Measurements from ENCODE around the gene PPM1N. TPM values are rescaled to one million over a fixed set of nuclear protein-coding genes. Genes with fewer than 3 reads are reported as not detected.

The PPM1N gene
- total and polyA plus RNA-seq, 2 of the 13 experiments (the other 11 are each of a cell fraction or from before 2014, with no cell fraction given): 0.31 to 1.8 TPM

DNA sequence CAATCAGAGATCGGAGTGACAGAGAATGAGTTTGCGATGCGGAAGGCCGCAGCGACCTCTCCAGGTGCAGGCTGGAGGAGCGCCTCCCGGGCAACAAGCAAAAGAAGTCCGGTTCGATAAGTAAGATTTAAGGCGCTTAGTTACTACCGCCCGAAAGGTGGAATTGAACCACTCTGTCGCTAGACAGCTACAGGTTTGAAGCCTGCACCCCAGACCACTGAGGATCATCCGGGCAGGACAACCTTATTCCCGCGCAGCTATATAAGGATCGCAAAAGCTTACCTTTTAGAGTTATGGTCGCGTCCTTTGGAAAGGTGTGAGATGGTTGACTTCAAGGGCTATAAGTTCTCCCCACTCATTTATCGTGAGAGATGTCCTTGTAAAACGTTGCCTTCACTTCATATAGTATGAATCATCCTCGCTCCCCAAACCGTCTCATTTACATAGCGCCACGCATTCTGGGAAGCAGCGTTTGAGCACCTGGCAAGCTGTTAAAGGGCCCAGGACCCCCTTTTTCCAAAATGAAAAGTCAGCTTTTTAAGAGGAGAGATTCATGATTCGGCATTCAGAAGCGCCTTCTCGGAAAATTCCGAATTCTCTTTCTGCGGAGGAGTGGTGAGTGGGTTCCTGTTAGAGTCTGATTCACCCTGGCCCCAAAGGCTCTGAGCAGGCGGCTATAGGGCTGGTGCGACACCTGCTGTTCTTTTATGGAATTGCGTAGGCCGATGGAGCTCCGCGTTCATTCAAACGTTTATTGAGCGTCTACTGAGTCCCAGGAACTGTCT, 19.6 kb upstream of the PPM1N start (continued):
- TF ChIP-seq ZNF367 (CRISPR knock-in tag; IDR thresholded peaks at IDR 0.05; ENCODE audit: borderline replicate concordance): 0 out of 2 replicates have a peak, but pooled peaks have one; percentile 20
- no peak for TF ChIP-seq FOXJ3 (CRISPR knock-in tag; IDR thresholded peaks at IDR 0.05; ENCODE audit: borderline replicate concordance)
- TF ChIP-seq JARID2 (CRISPR knock-in tag; IDR thresholded peaks at IDR 0.05; ENCODE audit: insufficient replicate concordance): no peak
- TF ChIP-seq YEATS4 (CRISPR knock-in tag; IDR thresholded peaks at IDR 0.05; ENCODE audit: borderline replicate concordance): 0 out of 2 replicates have a peak, but pooled peaks have one; percentile 32
- TF ChIP-seq RFX3 (CRISPR knock-in tag; IDR thresholded peaks at IDR 0.05): no peak; the same call in 1 of the 2 replicates
- TF ChIP-seq, protein P1, sequence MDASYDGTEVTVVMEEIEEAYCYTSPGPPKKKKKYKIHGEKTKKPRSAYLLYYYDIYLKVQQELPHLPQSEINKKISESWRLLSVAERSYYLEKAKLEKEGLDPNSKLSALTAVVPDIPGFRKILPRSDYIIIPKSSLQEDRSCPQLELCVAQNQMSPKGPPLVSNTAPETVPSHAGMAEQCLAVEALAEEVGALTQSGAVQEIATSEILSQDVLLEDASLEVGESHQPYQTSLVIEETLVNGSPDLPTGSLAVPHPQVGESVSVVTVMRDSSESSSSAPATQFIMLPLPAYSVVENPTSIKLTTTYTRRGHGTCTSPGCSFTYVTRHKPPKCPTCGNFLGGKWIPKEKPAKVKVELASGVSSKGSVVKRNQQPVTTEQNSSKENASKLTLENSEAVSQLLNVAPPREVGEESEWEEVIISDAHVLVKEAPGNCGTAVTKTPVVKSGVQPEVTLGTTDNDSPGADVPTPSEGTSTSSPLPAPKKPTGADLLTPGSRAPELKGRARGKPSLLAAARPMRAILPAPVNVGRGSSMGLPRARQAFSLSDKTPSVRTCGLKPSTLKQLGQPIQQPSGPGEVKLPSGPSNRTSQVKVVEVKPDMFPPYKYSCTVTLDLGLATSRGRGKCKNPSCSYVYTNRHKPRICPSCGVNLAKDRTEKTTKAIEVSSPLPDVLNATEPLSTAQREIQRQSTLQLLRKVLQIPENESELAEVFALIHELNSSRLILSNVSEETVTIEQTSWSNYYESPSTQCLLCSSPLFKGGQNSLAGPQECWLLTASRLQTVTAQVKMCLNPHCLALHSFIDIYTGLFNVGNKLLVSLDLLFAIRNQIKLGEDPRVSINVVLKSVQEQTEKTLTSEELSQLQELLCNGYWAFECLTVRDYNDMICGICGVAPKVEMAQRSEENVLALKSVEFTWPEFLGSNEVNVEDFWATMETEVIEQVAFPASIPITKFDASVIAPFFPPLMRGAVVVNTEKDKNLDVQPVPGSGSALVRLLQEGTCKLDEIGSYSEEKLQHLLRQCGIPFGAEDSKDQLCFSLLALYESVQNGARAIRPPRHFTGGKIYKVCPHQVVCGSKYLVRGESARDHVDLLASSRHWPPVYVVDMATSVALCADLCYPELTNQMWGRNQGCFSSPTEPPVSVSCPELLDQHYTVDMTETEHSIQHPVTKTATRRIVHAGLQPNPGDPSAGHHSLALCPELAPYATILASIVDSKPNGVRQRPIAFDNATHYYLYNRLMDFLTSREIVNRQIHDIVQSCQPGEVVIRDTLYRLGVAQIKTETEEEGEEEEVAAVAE (CRISPR knock-in tag; IDR thresholded peaks at IDR 0.05; ENCODE audit: borderline replicate concordance): peak; percentile 16; the same call in 1 of the 2 replicates
- TF ChIP-seq, protein P2, sequence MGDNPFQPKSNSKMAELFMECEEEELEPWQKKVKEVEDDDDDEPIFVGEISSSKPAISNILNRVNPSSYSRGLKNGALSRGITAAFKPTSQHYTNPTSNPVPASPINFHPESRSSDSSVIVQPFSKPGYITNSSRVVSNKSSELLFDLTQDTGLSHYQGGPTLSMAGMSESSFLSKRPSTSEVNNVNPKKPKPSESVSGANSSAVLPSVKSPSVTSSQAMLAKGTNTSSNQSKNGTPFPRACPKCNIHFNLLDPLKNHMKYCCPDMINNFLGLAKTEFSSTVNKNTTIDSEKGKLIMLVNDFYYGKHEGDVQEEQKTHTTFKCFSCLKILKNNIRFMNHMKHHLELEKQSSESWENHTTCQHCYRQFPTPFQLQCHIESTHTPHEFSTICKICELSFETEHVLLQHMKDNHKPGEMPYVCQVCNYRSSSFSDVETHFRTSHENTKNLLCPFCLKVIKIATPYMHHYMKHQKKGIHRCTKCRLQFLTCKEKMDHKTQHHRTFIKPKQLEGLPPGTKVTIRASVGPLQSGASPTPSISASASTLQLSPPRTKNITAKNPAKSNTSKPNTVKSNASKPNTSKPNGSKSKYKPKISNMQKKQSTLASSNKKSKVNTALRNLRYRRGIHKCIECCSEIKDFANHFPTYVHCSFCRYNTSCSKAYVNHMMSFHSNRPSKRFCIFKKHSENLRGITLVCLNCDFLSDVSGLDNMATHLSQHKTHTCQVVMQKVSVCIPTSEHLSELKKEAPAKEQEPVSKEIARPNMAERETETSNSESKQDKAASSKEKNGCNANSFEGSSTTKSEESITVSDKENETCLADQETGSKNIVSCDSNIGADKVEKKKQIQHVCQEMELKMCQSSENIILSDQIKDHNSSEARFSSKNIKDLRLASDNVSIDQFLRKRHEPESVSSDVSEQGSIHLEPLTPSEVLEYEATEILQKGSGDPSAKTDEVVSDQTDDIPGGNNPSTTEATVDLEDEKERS (CRISPR knock-in tag; IDR thresholded peaks at IDR 0.05): 0 out of 2 replicates have a peak, but pooled peaks have one; percentile 46
- no peak for TF ChIP-seq ZNF207 (IDR thresholded peaks at IDR 0.05; ENCODE audit: borderline replicate concordance)
- peak; percentile 77; the same call in 1 of the 2 replicates for TF ChIP-seq ZNF224 (CRISPR knock-in tag; IDR thresholded peaks at IDR 0.05)
- TF ChIP-seq, protein P3, sequence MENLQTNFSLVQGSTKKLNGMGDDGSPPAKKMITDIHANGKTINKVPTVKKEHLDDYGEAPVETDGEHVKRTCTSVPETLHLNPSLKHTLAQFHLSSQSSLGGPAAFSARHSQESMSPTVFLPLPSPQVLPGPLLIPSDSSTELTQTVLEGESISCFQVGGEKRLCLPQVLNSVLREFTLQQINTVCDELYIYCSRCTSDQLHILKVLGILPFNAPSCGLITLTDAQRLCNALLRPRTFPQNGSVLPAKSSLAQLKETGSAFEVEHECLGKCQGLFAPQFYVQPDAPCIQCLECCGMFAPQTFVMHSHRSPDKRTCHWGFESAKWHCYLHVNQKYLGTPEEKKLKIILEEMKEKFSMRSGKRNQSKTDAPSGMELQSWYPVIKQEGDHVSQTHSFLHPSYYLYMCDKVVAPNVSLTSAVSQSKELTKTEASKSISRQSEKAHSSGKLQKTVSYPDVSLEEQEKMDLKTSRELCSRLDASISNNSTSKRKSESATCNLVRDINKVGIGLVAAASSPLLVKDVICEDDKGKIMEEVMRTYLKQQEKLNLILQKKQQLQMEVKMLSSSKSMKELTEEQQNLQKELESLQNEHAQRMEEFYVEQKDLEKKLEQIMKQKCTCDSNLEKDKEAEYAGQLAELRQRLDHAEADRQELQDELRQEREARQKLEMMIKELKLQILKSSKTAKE (CRISPR knock-in tag; IDR thresholded peaks at IDR 0.05; ENCODE audit: borderline replicate concordance): no peak
- TF ChIP-seq, protein P4, sequence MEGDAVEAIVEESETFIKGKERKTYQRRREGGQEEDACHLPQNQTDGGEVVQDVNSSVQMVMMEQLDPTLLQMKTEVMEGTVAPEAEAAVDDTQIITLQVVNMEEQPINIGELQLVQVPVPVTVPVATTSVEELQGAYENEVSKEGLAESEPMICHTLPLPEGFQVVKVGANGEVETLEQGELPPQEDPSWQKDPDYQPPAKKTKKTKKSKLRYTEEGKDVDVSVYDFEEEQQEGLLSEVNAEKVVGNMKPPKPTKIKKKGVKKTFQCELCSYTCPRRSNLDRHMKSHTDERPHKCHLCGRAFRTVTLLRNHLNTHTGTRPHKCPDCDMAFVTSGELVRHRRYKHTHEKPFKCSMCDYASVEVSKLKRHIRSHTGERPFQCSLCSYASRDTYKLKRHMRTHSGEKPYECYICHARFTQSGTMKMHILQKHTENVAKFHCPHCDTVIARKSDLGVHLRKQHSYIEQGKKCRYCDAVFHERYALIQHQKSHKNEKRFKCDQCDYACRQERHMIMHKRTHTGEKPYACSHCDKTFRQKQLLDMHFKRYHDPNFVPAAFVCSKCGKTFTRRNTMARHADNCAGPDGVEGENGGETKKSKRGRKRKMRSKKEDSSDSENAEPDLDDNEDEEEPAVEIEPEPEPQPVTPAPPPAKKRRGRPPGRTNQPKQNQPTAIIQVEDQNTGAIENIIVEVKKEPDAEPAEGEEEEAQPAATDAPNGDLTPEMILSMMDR (CRISPR knock-in tag; IDR thresholded peaks at IDR 0.05): peak; percentile 93
- TF ChIP-seq, protein P5, sequence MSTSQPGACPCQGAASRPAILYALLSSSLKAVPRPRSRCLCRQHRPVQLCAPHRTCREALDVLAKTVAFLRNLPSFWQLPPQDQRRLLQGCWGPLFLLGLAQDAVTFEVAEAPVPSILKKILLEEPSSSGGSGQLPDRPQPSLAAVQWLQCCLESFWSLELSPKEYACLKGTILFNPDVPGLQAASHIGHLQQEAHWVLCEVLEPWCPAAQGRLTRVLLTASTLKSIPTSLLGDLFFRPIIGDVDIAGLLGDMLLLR (CRISPR knock-in tag; IDR thresholded peaks at IDR 0.05): no peak
- TF ChIP-seq, protein P6, sequence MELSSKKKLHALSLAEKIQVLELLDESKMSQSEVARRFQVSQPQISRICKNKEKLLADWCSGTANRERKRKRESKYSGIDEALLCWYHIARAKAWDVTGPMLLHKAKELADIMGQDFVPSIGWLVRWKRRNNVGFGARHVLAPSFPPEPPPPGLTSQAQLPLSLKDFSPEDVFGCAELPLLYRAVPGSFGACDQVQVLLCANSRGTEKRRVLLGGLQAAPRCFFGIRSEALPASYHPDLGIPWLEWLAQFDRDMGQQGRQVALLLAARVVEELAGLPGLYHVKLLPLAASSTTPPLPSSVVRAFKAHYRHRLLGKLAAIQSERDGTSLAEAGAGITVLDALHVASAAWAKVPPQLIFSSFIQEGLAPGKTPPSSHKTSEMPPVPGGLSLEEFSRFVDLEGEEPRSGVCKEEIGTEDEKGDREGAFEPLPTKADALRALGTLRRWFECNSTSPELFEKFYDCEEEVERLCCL (CRISPR knock-in tag; IDR thresholded peaks at IDR 0.05; ENCODE audit: borderline replicate concordance): 0 out of 2 replicates have a peak, but pooled peaks have one; percentile 53
